ENCODE measurements around the gene UGT1A3.

GRCh38 chr2:233698740-233699139 lies 30.1 kb upstream of the UGT1A3 start:
- TF ChIP-seq CTCF (IDR thresholded peaks at IDR 0.05; ENCODE audit: insufficient read depth, low read length, poor library complexity, severe bottlenecking): no peak
- TF ChIP-seq EZH2phosphoT487 (conservative IDR thresholded peaks at IDR 0.05; ENCODE audit: low read length): no peak
